ENCODE measurements around the gene FMN1. TPM values are rescaled to one million over a fixed set of nuclear protein-coding genes. Genes with fewer than 3 reads are reported as not detected.

FMN1 gene
- total RNA-seq, 1 donor from 2014 or later = 2.2 TPM

DNA sequence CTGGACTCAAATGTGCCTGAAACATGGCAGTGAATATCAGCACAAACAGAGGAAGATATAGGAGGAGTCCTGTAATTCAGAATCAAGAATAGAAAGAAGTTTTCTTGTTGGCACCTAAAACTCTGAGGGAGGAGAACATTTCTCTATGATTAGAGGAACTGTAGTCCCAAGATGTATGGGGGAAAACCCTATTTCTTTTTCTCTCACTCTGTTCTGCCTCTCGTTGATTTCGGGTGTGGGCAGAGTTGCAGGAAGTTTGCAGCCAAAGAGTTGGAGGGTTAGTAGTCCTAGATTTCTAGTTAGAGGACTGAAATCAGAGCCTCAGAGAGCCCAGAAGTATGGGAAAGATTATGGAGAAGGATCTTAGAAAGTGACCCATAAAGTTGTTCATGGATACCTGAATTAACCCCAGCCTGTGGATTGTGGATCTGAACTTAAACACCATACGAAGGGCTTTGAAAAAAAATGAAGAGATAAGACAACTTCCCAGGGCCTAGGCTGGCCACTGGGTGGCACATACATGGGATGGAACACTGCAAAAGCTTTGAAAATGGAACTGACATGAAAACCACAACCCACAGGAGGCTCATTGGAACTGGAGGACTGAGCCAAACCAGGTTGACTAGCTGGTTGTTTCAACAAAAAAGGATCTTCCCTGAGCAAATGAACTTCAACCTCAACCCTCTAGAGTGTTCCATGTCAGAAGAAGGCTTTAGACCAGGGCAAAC is 34.6 kb downstream of the FMN1 start:
- intact Hi-C loops (cut with DNase I) = no loop called here
- no peak for DNase-seq (ENCODE audit: low spot score)

DNA sequence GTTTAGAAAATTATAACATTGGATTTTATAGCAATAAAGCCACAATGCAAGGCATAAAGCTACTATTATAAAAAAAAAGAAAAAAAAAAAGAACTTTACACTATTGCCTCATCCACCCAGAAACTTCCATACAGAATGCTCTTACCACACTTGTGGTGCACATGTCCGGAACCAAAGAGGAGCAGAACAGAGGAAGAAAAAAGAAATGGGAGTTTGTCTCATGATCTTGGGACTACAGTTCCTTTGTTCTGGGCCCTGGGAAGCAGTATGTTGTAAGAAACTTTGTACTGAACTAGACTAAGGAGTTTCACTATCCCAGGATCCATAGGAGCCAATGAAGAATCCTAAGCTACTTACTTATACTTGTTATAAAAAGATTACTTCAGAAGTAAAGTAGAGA is 36.1 kb downstream of the FMN1 start:
- DNase-seq (ENCODE audit: low spot score) = no peak
- intact Hi-C loops (cut with DNase I) = no loop called here

DNA sequence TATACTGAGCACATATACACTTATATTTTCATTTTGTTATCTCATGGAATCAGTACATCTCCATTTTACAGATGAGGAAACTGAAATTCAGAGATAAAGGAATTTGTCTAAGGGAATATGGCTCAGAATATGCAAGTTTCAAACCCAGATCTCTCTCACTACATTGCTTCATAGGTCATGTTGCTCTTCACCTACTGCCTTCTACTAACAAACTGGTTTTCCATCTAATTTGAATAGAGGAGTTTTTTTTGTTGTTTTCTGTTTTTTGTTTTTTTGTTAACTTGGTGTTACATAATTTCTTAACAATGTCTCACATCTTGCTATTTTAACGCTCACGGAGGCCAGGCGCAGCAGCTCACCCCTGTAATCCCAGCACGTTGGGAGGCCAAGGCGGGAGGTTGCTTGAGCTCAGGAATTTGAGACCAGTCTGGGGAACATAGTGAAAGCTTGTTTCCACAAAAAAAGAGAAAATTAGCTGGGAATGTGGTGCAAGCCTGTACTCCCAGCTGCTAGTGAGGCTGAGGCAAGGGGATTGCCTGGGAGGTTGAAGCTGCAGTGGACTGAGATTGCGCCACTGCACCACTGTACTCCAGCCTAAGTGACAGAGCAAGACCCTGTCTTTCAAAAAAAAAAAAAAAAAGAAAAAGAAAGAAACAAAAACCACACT is 37.0 kb downstream of the FMN1 start:
- intact Hi-C loops (cut with DNase I) = no loop called here

DNA sequence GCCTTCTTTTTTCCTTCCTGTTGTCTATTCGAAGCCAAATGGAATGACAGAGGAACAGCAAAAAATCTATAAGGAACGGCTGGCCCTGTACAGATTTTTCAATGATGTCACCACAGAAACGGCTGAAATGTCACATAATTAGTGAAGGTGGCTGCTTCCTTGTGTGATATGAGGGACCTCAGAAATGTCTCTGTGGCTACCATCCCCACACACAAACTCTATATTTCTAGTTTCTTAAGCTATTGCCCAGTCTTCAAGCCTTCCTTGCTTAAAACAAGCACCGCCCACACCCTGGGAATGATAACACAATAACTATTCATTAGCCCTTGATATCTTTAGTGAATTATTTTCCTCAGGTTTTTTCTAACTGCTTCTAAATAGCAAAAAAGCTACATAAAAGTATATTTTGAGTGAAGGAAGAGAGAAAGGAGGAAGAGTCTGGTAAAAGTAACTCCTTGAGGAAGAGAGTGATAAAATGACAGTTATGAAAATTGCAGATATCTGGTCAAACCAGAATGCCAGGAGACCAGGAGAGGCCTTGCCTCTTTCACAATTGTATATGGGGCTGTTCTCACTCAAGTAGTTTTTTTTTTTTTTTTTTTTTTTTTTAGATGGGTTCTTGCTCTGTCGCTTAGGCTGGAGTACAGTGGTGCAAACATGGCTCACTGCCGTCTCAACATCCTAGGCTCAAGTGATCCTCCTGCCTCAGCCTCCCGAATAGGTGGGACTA is 38.7 kb downstream of the FMN1 start:
- intact Hi-C loops (cut with DNase I) = no loop called here

More for the DNA sequence above, 37.0 kb downstream of the FMN1 start:
- DNase-seq (ENCODE audit: low spot score) = no peak

DNA sequence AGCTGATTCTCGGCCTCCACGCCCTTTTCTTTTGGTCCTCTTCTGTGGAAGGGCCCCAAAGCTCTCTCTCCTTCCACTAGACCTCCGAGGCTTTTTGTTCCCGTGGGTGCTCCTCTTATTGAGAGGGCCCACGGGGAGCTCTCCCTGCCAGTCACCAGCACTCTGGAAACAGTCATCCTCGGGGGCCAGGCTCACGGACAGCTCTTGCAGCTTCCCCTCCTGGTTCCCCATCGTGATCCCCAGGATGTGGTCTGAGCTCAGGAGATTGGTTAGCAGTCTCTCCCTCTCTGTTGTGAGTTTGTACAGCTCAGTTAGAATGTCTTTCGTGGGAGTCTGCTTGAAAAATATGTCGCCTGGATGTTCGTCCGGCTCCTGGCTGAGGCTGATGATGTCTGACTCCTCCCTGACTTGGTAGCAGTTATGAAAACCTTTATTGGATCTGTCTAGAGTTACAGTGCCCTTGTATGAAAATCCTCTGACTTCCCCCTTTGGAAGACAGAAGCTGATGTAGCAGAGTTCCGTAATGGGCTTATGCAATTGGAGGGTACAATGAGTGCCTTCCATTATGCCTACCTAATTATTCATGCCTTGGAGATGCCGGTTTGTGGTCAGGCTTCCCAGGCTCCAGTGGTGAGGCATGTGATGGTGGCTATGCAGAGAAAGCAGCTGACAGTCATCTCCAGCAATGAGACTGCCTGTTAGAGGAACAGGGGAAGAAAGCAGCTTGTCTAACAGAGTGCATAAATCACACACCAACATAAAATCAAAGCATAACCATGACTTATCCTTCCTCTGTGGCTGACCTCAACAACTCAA is 40.0 kb downstream of the FMN1 start:
- intact Hi-C loops (cut with DNase I) = no loop called here
- DNase-seq (ENCODE audit: low spot score) = no peak

More for the DNA sequence above, 38.7 kb downstream of the FMN1 start:
- no peak for DNase-seq (ENCODE audit: low spot score)

DNA sequence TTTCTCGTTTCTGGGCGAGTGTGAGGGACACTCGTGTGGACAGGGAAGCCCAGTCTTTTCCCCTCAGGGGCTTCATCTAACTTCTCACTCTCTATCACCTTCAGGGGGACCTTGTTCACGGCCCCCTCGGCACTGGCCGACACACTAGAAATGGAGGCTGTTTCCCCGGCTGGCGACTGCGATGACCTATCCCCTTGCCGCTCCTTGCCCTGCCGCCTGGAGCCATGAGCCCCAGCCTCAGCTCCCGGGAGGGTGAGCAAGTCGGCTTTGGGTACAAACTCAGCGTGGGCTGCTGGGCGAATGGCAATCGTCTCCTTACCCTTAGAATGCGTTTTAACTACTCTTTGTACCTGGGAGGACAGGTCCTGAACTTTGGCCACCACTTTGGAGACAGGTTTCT is 41.0 kb downstream of the FMN1 start:
- intact Hi-C loops (cut with DNase I) = no loop called here
- DNase-seq (ENCODE audit: low spot score) = no peak

DNA sequence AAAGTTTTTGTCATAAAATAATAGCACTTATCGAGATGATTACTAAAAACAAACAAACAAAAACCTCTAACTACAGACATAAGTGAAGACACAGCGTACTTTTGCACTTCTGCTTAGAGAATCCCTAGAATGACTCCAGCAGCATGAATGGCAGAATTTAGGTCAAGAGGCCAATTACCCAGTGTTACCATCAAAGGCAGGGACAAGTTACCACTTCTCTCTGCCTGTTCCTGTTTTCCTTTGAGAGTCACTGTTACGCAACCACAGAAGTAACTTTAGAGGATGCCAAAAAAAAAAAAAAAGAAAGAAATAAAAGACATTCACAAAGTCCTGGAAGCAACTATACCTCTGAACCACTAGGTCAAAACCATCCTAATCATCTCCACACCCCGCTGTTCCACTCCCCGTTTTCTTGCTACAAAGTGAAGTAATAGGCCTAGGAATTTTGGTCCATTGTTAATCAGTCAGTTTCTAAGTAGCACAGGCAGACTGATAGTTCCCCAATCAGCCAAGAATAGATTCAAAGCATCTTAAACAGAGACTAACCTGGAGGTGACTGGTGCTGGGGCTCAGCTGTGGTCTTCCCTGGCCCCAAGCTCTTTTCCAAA is 41.9 kb downstream of the FMN1 start:
- intact Hi-C loops (cut with DNase I) = no loop called here
- no peak for DNase-seq (ENCODE audit: low spot score)

DNA sequence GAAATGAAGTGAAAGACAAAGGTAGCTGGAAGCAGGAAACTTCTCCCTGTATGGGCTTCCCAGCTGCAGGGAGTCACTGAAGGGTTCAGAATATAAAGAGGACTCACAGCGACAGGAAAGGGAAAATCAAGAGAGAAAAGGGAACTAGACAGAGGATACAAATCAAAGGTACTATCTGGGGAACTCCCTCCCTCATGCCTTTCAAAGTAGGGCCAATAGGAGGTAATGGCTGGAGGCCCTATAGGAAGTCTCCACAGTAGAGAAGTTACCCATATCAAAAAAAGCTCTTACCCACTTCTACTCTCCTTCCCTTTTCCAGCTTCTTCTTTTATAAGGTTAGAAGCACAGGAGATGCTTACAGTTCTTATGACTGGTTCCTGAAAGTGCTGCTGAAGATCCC is 43.5 kb downstream of the FMN1 start:
- no peak for DNase-seq (ENCODE audit: low spot score)
- intact Hi-C loops (cut with DNase I) = no loop called here

DNA sequence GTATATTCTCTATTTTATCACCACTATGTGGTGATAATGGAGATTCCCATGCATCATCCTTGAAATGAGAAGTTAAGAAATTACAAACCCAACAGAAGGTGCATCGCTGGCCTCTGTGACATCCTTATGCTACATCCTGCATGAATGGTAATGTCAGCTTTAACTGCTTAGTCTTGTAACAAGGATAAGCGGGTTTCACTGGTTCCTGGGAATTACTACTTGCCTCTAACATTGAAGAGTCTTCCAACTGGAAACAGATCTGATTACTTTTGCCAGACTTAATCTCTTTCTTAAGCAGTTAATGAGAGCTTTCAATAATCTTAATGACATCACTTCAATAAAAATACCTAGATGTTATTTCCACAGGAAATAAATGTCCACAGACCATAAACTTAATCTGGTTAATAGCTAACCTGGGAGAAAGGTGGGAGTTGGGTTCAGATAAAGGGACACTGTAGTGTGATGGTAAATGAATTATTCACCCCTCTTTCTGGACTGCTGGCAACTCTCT is 44.0 kb downstream of the FMN1 start:
- no peak for DNase-seq (ENCODE audit: low spot score)
- intact Hi-C loops (cut with DNase I) = no loop called here

DNA sequence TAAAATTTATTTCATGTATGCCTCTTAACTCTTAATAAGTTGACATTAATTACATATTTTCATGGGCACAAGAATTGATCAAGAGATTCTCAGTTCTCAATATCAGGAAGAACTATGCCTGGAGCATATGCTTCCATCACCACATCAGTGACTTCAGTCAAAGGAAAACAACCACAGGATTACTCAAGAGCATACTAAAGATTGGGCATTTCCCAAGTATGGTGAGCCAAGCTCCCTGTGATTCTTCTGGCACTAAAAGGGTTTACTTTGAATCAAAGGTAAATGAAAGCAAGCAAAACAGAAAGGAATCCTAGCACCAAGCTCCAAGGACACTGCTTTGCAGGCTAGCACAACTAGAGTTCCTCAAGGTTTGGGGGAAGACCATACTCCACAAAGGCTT is 44.6 kb downstream of the FMN1 start:
- intact Hi-C loops (cut with DNase I) = no loop called here
- no peak for DNase-seq (ENCODE audit: low spot score)

DNA sequence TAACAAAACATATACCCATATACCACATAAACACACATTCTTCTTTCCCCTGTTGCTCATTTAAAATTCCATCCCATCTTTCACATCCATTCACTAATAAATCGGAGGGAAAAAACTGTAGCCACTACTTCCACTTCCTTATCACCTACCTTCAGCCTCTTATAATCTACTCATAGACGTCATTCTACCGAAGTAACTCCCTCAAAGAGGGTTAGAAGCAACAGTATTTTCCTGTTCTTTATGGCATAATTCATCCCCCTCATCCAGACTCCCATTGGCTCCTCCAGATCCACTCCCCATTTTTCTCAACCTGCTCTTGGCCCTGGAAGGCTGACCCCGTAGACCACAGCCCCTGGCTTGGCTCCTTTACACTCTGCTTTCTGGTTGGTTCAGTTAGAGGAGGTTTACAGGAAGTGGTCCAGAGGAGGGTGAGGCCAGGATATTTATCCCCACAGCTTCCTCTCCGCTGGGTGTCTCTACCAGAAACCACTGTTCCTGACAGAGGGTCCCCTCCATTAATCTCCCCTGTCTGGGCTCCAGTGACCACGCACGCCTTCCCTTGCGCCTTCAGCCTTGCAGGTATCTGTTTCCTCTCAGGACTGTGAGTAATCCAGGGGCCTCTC is 46.3 kb downstream of the FMN1 start:
- intact Hi-C loops (cut with DNase I) = no loop called here
- no peak for DNase-seq (ENCODE audit: low spot score)

DNA sequence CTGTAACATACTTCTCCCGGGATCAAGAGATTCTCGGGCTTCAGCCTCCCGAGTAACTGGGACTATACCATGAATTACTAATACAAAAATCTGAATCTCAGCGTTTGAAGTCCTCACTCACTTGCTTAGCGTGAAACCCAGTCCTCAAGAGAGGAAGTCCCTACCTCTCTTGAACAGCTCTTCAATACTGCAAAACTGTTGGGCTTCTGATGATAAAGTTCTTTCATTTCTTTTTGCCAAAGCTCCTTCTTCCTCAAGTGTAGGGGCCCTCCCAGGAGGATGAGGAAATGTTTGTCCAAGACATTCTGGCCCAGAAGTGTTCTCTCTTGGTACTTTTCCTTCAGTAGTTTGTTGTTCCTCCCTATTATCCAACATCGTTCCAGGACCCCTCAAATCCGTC is 48.5 kb downstream of the FMN1 start:
- intact Hi-C loops (cut with DNase I) = no loop called here
- DNase-seq (ENCODE audit: low spot score) = no peak

DNA sequence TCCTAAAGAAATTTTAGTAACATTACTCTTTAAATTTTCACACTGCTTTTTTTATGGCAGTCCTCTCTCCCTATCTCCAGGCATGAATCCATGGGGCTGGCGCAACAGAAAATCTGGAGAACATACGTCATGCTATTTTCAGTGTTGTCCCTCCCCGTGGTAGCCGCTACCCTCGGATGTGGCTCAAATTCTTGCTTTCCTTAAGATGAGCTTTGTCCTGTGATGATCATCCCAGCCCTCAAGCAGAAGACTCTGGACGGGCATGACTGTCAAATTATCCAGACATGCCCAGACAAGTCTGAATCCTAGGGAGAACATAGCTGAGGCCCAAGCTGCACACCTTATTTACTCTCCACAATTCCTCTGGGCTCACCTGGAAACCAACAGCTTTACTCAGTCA is 49.1 kb downstream of the FMN1 start:
- intact Hi-C loops (cut with DNase I) = no loop called here
- DNase-seq (ENCODE audit: low spot score) = no peak

DNA sequence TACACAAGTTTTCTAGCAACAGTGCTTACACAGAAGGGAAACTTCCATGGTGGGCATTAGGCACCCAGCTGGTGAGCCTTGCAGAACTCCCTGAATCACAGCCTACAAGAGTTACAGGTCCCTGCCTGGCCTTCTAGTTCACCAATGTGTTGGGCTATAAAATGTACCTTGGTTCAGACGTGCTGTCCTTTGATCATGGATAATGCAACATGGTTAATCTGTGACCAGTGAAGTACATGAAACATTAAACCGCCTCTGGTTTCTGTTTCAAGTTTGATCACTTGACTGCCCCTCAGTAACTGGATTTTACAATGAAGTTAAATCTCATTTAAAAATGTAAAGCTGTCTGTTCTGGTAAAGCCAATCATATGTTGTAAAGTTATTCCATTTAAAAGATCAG is 51.8 kb downstream of the FMN1 start:
- intact Hi-C loops (cut with DNase I) = no loop called here
- DNase-seq (ENCODE audit: low spot score) = no peak

DNA sequence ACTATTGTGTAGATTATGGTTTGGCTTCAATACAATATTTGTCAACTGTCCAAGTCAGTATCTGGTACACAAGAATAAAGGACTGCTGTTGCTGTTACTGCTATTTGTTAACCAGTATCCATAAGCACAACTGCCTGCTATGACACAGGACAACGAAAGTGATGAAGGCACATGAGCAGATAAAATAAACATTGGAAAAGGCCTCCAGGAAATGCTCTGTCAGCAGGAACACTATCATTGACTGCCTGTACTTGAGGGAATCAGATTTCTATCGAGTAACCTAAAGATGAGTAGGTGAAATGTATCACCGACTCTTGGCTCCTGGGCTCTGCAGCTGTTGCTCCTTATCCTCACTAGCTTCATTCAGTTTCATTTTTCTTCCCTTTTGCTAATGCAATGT is 56.5 kb downstream of the FMN1 start:
- intact Hi-C loops (cut with DNase I) = no loop called here
- no peak for DNase-seq (ENCODE audit: low spot score)

DNA sequence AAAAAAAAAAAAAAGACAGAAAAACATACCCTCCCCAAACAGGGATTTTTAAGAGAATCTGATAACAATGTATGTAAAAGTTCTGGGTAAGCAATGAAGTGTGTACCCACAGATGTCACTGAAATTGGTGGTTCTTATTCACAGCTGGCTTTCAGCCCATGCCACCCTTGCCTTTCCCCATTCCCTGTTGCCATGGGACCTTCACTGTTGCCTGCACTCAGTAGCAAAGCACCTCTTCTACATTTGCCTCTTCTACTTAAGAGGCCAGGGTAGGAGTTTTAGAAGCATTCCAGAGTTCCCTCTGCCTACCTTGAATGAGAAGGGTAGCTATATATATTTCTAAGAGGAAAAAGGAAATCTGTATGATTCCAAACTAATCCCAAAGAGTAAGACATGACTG is 57.4 kb downstream of the FMN1 start:
- intact Hi-C loops (cut with DNase I) = no loop called here
- no peak for DNase-seq (ENCODE audit: low spot score)

DNA sequence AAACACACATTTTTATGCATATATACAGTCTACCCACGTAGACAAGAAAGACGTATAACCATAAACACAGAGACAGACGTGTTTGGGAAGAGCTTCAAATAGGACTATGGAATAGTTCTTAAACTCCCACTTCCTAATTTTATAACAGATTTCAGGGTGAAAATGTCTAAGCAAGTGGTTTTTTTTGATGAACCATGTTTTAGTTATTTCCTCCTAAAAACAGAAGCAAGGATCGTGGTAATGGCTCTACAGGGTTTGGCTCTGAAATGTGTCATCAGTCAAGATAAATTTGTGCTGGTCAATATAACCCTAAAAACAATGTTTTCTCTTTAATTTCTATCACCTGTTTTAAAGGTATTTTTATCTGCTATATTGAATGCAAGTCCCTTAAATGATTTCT is 58.2 kb downstream of the FMN1 start:
- intact Hi-C loops (cut with DNase I) = no loop called here

DNA sequence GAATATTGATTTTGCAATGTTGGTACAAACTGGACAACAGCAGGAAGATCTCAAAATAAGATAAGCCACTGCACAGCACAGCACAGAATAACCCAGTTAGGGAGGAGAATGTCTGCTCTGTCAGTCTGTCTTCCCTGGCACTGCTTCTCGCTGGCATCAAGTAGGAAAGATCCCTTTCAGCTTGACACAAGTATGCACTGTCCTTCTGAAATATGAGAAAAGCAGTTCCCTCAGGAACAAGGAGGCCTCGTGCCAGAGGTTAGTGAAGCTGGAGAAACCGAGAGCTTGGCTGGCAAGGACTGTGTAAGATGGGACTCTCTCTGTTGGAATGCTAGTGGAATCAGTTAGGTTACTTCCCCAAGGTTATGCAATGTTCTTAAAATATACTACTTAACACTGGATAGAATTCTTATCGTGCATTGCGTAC is 59.1 kb downstream of the FMN1 start:
- no peak for DNase-seq (ENCODE audit: low spot score)
- intact Hi-C loops (cut with DNase I) = no loop called here

More for the DNA sequence above, 58.2 kb downstream of the FMN1 start:
- no peak for DNase-seq (ENCODE audit: low spot score)
